Measurements from ENCODE around the gene PTH1R.

PTH1R gene

GRCh38 chr3:46912986-46913385 is 35.5 kb downstream of the PTH1R start:
- no peak overlapping the region for H3K4me3 ChIP-seq (ENCODE audit: low read depth, low read length)
- no peak for TF ChIP-seq CTCF (IDR thresholded peaks at IDR 0.05; ENCODE audit: control insufficient read depth, extremely low read depth, insufficient read depth)
- no peak for DNase-seq (ENCODE audit: low read depth)

GRCh38 chr3:46913644-46914043 is 36.1 kb downstream of the PTH1R start:
- no peak overlapping the region for H3K4me3 ChIP-seq (ENCODE audit: low read depth, low read length)
- no peak for TF ChIP-seq CTCF (IDR thresholded peaks at IDR 0.05; ENCODE audit: control insufficient read depth, extremely low read depth, insufficient read depth)
- DNase-seq (ENCODE audit: low read depth), result peak; percentile 83

GRCh38 chr3:46914849-46915248 is 37.3 kb downstream of the PTH1R start:
- DNase-seq (ENCODE audit: low read depth), result no peak
- no peak for TF ChIP-seq CTCF (IDR thresholded peaks at IDR 0.05; ENCODE audit: control insufficient read depth, extremely low read depth, insufficient read depth)
- H3K4me3 ChIP-seq (ENCODE audit: low read depth, low read length), result no peak overlapping the region

- no peak for DNase-seq (ENCODE audit: low read depth)
- H3K4me3 ChIP-seq (ENCODE audit: low read depth, low read length), result no peak overlapping the region
- TF ChIP-seq CTCF (IDR thresholded peaks at IDR 0.05; ENCODE audit: control insufficient read depth, extremely low read depth, insufficient read depth), result no peak
Observed at GRCh38 chr3:46915297-46915822, 37.8 kb downstream of the PTH1R start.

GRCh38 chr3:46916278-46916677 is 38.8 kb downstream of the PTH1R start:
- TF ChIP-seq CTCF (IDR thresholded peaks at IDR 0.05; ENCODE audit: control insufficient read depth, extremely low read depth, insufficient read depth), result no peak
- no peak for DNase-seq (ENCODE audit: low read depth)
- H3K4me3 ChIP-seq (ENCODE audit: low read depth, low read length), result no peak overlapping the region

- no peak for TF ChIP-seq CTCF (IDR thresholded peaks at IDR 0.05; ENCODE audit: control insufficient read depth, extremely low read depth, insufficient read depth)
- no peak for DNase-seq (ENCODE audit: low read depth)
- H3K4me3 ChIP-seq (ENCODE audit: low read depth, low read length), result no peak overlapping the region
Observed at GRCh38 chr3:46916799-46917198, 39.3 kb downstream of the PTH1R start.

GRCh38 chr3:46917257-46917656 is 39.7 kb downstream of the PTH1R start:
- no peak overlapping the region for H3K4me3 ChIP-seq (ENCODE audit: low read depth, low read length)
- DNase-seq (ENCODE audit: low read depth), result no peak
- TF ChIP-seq CTCF (IDR thresholded peaks at IDR 0.05; ENCODE audit: control insufficient read depth, extremely low read depth, insufficient read depth), result no peak
